ENCODE data around the gene ARHGAP6.

DNA sequence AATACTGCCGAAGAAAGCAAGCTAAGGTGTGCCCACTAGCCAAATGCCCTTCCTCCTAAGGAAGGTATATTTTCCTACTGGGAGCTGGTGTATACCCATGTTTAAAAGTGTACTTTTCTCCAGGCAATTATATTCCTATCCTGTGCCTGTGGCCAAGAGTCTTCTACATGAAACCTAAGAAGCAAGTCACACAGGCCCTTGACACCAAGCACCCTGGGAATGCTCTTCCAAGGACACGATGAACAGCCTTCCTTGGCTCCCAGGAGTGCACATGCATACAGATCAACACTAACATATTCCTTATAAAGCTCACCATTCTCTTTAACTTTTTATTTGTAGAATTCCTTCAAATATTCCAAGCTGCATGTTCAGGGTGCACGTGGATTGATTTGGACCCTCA, 17.3 kb upstream of the ARHGAP6 start:
- TF ChIP-seq CTCF (IDR thresholded peaks at IDR 0.05 in 2 of 3, conservative IDR thresholded peaks at IDR 0.05 in 1 of 3; ENCODE audit: borderline replicate concordance in 1 of 3, insufficient read depth in 1 of 3, low read depth in 2 of 3, low read length in 2 of 3) (no peak), ZNF274 (IDR thresholded peaks at IDR 0.05; ENCODE audit: low read depth, low read length) (no peak)

Data from HCT116 (cell line).